Tibial nerve (tissue), 4 donors: ENCODE data around the gene NDUFC1. TPM values are rescaled to one million over a fixed set of nuclear protein-coding genes. Genes with fewer than 3 reads are reported as not detected.

ENCODE experiments used
- DNase-seq, 2 donors: peaks; one replicate each; pipeline ENCODE4 v3.0.0-alpha.2; 2019; ENCODE audit warnings: low spot score in 2 of 2
- H3K27ac ChIP-seq, 4 donors: fragments of 200-600 bp; sonication (generic) in 3 of 4; one replicate each; pipeline ENCODE4 v1.5.1; 2017 to 2019; ENCODE audit warnings: mild to moderate bottlenecking in 1 of 4
- H3K27me3 ChIP-seq, 2 donors: fragments of 200-600 bp; sonication (generic) in 1 of 2; one replicate each; pipeline versions ENCODE4 v1.5.1 to v1.6.0; 2017 to 2019
- H3K36me3 ChIP-seq, 3 donors: fragments of 200-600 bp; sonication (generic); one replicate each; pipeline ENCODE4 v1.5.1; 2018 to 2019
- H3K4me1 ChIP-seq, 4 donors: fragments of 200-600 bp; sonication (generic) in 3 of 4; one replicate each; pipeline ENCODE4 v1.5.1; 2017 to 2019
- H3K4me3 ChIP-seq, 4 donors: fragments of 200-600 bp; sonication (generic) in 3 of 4; one replicate each; pipeline ENCODE4 v1.5.1; 2017 to 2019; ENCODE audit warnings: mild to moderate bottlenecking in 1 of 4, moderate library complexity in 1 of 4
- H3K9me3 ChIP-seq, 4 donors: fragments of 200-600 bp; sonication (generic) in 3 of 4; one replicate each; pipeline ENCODE4 v1.5.1; 2017 to 2019
- CTCF ChIP-seq, 5 experiments: fragments of 200-600 bp in 3 of 5; fragments of 450-650 bp in 2 of 5; sonication (generic) in 3 of 5; IDR thresholded peaks; one replicate each; pipeline ENCODE4 v1.5.1; 2016 to 2019; ENCODE audit warnings: antibody characterized with exemption in 5 of 5, mild to moderate bottlenecking in 3 of 5, moderate library complexity in 2 of 5
- EP300 ChIP-seq, 2 donors: sonication (generic); formaldehyde crosslinking; IDR thresholded peaks; one replicate each; pipeline ENCODE4 v1.6.1; 2017; ENCODE audit warnings: antibody characterized with exemption in 2 of 2, mild to moderate bottlenecking in 1 of 2
- POLR2A ChIP-seq, 2 donors: fragments of 450-650 bp; IDR thresholded peaks; one replicate each; pipeline ENCODE4 v1.6.1; 2017; ENCODE audit warnings: antibody characterized with exemption in 2 of 2, mild to moderate bottlenecking in 2 of 2, moderate library complexity in 2 of 2
- WGBS, 2 donors: methylation state at CpG; one replicate each; pipeline ENCODE4 v1.1.5; 2018; 5-methylcytosine and 5-hydroxymethylcytosine counted together
- small RNA-seq: library from RNA; depleted of rRNA; stranded (forward); fragments of <200 nt; gene quantifications from one replicate; pipeline ENCODE3, GENCODE V24; 2016
- total RNA-seq, 4 donors: library from RNA; depleted of rRNA; stranded (reverse); fragments of >200 nt; gene quantifications; one replicate each; pipeline ENCODE4 v1.1.0, GENCODE V29; 2016

Gene NDUFC1
- total RNA-seq, 4 donors from 2014 or later: 19.4 to 43.3 (median 30.9) TPM

DNA sequence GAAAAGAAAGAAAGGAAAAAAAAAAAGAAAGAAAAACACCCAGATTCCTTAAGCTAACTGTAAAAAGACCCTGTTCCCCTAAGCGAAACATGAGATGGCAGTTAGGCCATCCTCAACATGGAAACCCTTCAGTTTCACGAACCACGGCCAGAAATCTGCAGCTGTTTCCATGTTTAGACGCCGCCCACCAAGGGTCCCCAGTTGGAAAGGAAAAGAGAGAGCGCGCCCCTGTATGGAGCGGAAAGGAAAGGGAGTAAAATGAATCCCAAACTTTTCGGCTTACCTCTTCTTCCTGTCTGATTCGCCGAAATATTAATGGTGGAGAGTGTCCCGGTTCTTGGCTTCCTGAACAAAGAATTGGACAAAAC, 60.5 kb downstream of the NDUFC1 start:
- no peak for DNase-seq
- Histone ChIP-seq H3K9me3 (peaks cover 0 to 8% (median 0%) of the 10 kb centered on the region in 4 donors), H3K27ac (no peak overlapping the region), H3K27me3 (no peaks in the 10 kb centered on the region), H3K36me3 (no peaks in the 10 kb centered on the region), H3K4me1 (peaks cover 0 to 9% (median 0%) of the 10 kb centered on the region in 4 donors), H3K4me3 (no peak overlapping the region)
- no peak for TF ChIP-seq CTCF (IDR thresholded peaks at IDR 0.05)
- no peak for TF ChIP-seq EP300 (IDR thresholded peaks at IDR 0.05)
- no peak for TF ChIP-seq POLR2A (IDR thresholded peaks at IDR 0.05)
- WGBS, 2 donors: 85 to 89% methylated on average over 12 of the region's 12 CpGs

- Histone ChIP-seq H3K9me3 (peaks cover 0 to 8% (median 0%) of the 10 kb centered on the region in 4 donors), H3K27ac (no peak overlapping the region), H3K36me3 (no peaks in the 10 kb centered on the region), H3K4me3 (no peak overlapping the region), H3K4me1 (peaks cover 0 to 9% (median 0%) of the 10 kb centered on the region in 4 donors), H3K27me3 (no peaks in the 10 kb centered on the region)
- TF ChIP-seq CTCF (IDR thresholded peaks at IDR 0.05) (no peak), POLR2A (IDR thresholded peaks at IDR 0.05) (no peak), EP300 (IDR thresholded peaks at IDR 0.05) (no peak)
- 71 to 75% methylated on average over 11 of the region's 11 CpGs for WGBS, 2 donors
- no peak for DNase-seq
Observed at GRCh38 chr4:139241086-139241783, 61.0 kb downstream of the NDUFC1 start.

Small RNA genes within 50 kb of the gene (small RNA-seq; reads per million reads assigned to genes)
- gene RNU6-1074P: not detected
- not detected for gene RNU6-1214P

Other genes with a start within 250 kb of the NDUFC1 start
- 10 to 100 TPM; 47.1 to 62.8 (median 54.1) TPM for gene ELF2, start 125.3 kb downstream of the NDUFC1 start, total RNA-seq
- gene MGARP, start 22.3 kb downstream of the NDUFC1 start, total RNA-seq: 1 to 10 TPM in 1 of 4 donors, not detected in 3; 1.4 TPM
- gene NAA15, start 972 bp downstream of the NDUFC1 start, total RNA-seq: 10 to 100 TPM; 30.0 to 42.3 (median 33.2) TPM
- gene RAB33B, start 151.6 kb upstream of the NDUFC1 start, total RNA-seq: 10 to 100 TPM; 13.2 to 18.6 (median 15.0) TPM